Prostate gland (tissue), 2 donors: Measurements from ENCODE around the gene TRPC1.

Source experiments
- POLR2A ChIP-seq: fragments of 450-650 bp; IDR thresholded peaks from one replicate; pipeline ENCODE4 v1.6.1; 2016; ENCODE audit warnings: antibody characterized with exemption, mild to moderate bottlenecking
- POLR2AphosphoS5 ChIP-seq: sonication (generic); formaldehyde crosslinking; IDR thresholded peaks from one replicate; pipeline ENCODE4 v1.6.1; 2017; ENCODE audit warnings: antibody characterized with exemption
- TF ChIP-seq, protein P1 (sequence below), 4 experiments: fragments of 200-600 bp in 2 of 4; fragments of 450-650 bp in 2 of 4; sonication (generic) in 2 of 4; IDR thresholded peaks; 1 replicate in 3 of 4; 2 replicates in 1 of 4; pipeline ENCODE4 v1.5.1; 2016 to 2019; ENCODE audit warnings: antibody characterized with exemption in 4 of 4, mild to moderate bottlenecking in 2 of 4, moderate library complexity in 2 of 4

DNA sequence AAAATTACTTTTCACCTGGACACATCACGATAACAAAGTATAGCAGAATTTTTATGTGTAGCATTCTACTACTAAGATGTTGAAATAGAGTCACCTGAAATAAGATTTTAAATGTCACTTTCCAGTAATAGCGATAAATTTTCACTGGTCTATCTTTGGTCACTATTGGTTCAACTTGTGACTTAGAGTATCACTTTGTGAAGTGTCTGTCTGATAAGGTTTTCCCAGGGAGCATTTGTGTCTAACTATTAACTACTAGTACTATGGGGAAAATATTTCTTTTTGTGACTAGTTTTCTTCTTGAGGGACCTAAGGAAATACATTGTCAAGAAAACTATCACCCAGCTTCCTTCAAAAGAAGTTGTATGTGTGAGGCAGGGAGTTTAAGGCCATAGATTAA lies 11.0 kb downstream of the TRPC1 start:
- TF ChIP-seq POLR2AphosphoS5 = no peak
- TF ChIP-seq, protein P1, sequence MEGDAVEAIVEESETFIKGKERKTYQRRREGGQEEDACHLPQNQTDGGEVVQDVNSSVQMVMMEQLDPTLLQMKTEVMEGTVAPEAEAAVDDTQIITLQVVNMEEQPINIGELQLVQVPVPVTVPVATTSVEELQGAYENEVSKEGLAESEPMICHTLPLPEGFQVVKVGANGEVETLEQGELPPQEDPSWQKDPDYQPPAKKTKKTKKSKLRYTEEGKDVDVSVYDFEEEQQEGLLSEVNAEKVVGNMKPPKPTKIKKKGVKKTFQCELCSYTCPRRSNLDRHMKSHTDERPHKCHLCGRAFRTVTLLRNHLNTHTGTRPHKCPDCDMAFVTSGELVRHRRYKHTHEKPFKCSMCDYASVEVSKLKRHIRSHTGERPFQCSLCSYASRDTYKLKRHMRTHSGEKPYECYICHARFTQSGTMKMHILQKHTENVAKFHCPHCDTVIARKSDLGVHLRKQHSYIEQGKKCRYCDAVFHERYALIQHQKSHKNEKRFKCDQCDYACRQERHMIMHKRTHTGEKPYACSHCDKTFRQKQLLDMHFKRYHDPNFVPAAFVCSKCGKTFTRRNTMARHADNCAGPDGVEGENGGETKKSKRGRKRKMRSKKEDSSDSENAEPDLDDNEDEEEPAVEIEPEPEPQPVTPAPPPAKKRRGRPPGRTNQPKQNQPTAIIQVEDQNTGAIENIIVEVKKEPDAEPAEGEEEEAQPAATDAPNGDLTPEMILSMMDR (IDR thresholded peaks at IDR 0.05) = no peak
- no peak for TF ChIP-seq POLR2A
